GM18505 (cell line): ENCODE data around the gene TUBGCP3.
A peak's percentile ranks its signal among the peaks of the same experiment; 100 is the strongest.

ENCODE experiments used
- ATAC-seq: cut with Tn5 transposase; IDR thresholded peaks from one replicate; pipeline ENCODE4 v1.9.1; 2021; ENCODE audit not compliant: unreplicated experiment
- POLR2A ChIP-seq: IDR thresholded peaks from 4 replicates; pipeline ENCODE4 v1.6.1; 2011; ENCODE audit warnings: borderline replicate concordance; ENCODE audit not compliant: insufficient read depth, insufficient read length; ENCODE audit errors: extremely low read depth

TUBGCP3 gene

DNA sequence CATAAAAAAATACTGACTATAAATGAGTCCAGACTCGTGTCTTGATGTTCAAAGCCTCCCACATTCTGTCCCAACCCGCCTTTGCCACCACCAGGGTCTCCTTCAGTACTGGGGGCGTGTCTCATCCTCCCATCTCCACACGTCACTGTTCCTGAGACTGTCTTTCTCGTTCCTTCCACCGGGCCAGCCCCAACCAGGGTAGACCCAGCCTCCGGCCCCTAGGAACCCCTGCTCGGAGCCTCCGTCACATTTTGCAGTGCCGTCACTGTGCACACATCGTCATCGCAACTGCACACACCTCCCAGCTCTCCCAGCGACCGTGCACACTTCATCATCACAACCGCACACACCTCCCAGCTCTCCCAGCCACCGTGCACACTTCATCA, 138.4 kb downstream of the TUBGCP3 start:
- no peak for ATAC-seq
- TF ChIP-seq POLR2A = no peak

DNA sequence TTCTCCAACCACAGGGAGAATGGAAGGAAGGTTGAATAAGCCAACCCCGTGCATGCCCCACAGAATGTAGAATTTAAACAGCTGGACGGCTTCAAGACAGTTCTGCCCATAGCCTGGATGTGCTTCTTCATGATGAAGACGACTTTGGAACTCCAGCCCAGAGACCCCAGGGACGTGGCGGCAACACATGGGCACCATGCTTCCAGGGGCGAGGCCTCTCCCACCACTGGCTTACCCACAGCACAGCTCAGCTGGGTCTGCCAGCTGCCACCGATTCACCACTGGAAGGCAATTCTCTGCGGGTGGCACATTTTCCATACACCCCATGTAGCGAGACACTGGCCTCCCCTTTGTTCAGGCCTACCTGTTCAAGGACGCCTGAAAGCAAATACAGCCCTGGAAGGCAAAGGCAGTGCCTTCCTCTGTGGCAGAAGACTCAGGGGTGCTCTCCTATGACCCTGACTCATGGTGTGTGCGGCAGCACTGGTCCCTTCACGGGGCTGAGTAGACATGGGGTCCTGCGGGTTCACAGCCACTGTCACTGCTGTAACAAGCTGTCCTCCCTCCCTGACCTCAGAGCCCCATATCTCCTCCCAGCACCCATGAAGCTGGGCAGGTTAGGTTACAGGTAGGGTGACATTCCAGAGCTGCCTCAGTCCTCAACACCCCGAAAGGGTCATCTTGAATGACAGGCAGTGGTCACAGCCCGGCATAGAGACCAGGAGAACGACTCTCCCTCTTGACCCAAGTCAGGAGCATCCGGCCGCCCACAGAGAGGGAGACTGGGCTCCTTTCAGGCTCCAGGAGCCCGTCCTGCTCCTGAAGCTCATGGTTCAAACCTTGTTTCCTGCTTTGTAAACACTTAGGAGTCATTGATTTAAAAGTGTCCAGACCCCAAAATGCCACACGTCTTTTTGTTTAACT, 139.1 kb downstream of the TUBGCP3 start:
- no peak for ATAC-seq
- no peak for TF ChIP-seq POLR2A

DNA sequence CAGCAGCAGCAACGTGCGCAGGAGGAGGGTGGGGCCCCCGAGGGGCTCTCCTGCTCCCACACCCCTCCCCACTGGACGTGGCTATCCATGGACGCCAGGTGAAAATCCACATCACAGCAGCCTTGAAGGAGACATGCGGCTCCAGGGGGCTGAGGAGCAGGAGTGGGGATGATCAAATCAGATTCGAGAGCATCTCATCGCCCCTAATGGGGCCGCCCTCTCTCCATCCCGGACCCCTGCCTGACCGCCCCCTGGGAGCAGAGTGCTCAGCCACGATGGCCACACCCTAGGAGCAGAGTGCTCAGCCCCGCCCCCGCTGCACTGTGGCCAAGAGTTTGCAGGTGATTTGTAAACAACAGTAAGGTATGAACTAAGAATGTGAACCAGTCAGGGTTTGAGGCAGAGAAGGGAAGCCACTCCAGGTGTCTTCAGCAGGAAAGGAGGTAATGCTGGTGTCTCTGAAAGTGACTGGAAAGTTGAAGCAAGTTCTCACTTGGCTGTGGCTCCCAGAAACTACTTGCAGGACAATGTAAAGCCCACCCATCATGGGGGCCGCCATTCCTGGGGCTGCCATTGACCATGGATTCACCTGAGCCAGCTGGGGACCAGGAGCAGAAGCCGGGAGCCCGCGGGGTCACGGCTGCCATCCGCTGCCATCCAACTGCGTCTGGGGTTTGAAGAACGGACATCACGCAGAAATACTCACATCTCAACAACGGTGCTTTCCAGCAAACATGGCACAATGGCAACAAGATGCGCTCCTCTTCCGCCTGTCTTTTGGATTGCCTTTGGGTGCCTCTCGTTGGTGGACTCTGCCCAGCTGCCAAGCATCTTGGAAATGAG, 140.0 kb downstream of the TUBGCP3 start:
- no peak for ATAC-seq
- no peak for TF ChIP-seq POLR2A

- no peak for ATAC-seq
- TF ChIP-seq POLR2A = no peak
These were observed 140.6 kb downstream of the TUBGCP3 start for GRCh38 chr13:112447306-112447705.

DNA sequence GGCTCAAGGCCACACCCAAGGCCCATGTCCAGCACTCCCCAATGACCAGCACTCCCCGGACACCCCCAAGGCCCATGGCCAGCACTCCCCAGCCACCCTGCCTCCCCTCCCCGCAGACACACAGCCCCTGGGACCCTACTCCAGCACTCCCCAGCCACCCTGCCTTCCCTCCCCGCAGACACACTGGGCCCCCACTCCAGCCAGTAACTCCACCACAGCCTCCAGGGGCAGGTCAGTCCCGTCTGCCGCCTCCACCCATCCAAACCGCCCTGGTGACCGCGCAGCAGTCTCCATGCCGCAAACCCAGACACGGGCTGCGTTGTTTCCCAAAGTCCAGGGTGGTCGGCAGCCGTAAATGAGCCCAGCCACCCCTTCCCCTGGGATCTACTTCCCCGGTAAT, 141.1 kb downstream of the TUBGCP3 start:
- no peak for TF ChIP-seq POLR2A
- ATAC-seq = no peak

DNA sequence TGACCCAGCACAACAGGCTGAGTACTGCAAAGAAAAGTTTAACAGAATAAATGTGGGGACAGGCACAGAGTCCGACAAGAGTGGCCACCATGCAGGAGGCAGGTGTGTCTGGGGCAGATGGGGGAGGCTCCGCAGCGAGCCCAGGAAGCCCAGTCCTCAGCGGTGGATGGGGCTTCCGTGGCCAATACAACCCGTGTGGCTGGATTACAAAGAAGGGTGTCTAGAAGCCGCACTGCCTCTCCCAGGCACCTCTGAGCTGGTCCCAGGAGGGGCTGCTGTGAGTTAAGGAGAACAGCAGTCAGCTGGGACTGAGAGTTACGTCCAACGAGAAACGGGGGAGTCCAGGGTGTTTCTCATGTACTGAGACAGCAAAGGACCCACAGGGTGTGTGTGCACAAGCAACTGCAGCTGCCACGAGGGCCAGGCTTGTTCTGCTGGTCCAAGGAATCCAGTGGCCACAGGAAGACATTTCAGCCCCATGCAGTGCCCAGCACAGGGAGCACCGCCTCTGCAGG, 141.5 kb downstream of the TUBGCP3 start:
- ATAC-seq = no peak
- no peak for TF ChIP-seq POLR2A

DNA sequence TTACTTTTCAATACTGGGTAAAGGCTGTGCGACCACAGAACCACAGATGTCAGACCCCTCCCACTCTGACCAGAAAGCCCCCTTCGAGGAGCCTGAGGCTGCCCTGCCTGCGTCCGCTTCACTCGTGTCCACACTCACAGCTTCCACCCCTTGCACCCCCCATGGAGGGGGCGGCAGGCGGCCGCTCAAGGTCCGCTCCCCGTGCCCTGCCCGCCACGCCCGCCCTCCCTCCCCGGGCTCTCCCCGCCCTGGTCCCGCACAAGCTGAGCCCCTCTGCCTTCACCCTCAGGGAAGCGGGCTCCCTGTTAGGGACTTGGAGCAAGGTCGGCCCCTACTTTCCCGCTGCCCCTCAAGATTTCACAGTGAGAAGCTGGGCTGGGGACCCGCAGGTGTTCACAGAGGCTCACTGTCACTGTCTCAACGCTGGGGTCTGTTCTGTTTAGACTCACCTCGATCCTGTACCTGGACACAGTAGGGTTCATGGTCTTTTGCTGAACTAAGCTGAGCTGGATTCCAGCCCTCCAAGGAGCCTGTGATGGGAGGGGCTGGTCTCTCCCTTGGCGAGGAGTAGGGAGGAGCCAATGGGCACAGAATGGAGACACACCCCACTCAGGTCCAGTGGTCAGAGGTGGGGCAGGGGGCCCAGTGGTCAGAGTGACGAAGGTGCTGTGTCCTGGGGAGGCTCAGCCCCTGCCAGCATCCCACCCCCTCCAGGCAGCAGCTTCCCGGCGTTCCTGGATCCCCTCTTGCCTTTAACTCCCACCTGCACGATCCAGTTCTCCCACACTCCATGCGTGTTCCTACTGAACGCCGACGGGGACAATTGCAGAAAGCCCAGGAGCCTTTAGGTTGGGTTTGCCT, 142.3 kb downstream of the TUBGCP3 start:
- ATAC-seq = no peak

GRCh38 chr13:112444416-112445399, 143.2 kb downstream of the TUBGCP3 start:
- TF ChIP-seq POLR2A = no peak
- no peak for ATAC-seq

More for the DNA sequence above, 142.3 kb downstream of the TUBGCP3 start:
- no peak for TF ChIP-seq POLR2A

- peak; percentile 57 for ATAC-seq
- no peak for TF ChIP-seq POLR2A
These were observed 144.0 kb downstream of the TUBGCP3 start for GRCh38 chr13:112443995-112444311.

GRCh38 chr13:112443191-112443994, 144.6 kb downstream of the TUBGCP3 start:
- TF ChIP-seq POLR2A = no peak
- no peak for ATAC-seq

DNA sequence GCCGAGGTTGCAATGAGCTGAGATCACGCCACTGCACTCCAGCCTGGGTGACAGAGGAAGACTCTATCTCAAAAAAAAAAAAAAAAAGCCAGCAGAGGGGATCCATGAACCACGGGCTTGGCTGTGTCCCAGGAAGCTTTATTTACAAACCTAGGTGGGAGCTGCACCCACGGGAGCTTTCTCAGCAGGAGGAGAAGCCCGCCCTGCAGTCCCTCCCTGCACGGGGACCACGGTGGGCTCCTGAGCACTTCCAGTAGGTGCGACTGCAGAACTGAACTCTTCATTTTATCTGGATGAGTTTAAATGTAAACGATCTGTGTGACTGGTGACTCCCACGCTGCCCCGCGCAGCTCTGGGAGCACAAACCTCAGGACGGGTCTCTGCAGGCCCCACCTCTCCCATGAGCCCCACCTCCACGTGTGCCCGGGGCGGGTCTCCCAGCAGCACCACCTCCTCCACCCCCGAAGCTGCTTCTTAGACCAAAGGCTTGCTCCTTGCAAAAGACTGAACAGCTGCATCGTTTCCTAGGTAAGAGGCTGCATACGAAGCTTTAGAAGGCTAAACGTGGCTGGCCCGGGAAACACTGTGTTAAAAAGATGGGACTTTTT, 145.4 kb downstream of the TUBGCP3 start:
- TF ChIP-seq POLR2A = no peak

More for the DNA sequence above, 145.4 kb downstream of the TUBGCP3 start:
- no peak for ATAC-seq
